Esophagus squamous epithelium (tissue), 4 donors: ENCODE results near the gene OS9.

Source experiments
- POLR2A ChIP-seq, 4 donors: fragments of 450-650 bp; IDR thresholded peaks; one replicate each; pipeline ENCODE4 v1.6.1; 2017; ENCODE audit warnings: antibody characterized with exemption in 4 of 4, mild to moderate bottlenecking in 4 of 4, moderate library complexity in 3 of 4
- TF ChIP-seq, protein P1 (sequence below), 6 experiments: fragments of 450-650 bp in 4 of 6; fragments of 200-600 bp in 2 of 6; sonication (generic) in 2 of 6; IDR thresholded peaks; one replicate each; pipeline ENCODE4 v1.5.1; 2016 to 2019; ENCODE audit warnings: antibody characterized with exemption in 6 of 6, mild to moderate bottlenecking in 4 of 6, moderate library complexity in 4 of 6

DNA sequence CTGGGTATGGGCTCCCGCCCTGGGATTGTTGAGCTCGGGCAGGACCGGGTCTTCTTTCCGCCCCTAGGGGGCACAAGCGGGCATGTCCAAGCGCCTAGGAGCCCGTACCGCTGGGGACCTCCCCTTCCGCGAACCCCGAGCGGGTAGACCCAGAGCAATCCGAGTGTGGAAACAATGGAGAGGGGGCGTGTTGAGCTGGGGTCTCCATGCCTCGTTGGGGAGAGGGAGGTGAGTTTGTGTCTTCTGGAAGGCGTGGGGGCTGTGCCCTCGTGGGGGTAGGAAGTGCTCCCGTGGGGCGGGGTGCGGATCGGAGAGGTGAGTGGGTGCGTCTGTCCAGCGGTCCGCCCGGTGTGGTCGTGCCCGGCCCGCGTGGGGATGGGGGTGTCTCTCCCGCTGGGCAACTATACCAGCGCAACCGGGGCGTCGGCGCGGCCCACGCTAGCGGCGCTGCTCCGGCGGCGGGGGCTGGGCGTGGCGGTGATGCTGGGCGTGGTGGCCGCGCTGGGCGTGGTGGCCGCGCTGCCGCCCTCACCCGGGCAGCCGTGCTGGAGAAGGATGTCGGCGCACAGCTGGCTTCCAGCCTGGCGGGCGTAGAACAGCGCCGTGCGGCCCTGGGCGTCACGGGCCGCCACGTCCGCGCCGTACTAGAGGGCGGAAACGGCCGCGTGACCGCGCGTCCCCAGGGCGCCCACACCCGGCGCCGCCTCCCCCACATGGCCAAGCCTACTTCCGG lies 32.4 kb downstream of the OS9 start:
- TF ChIP-seq, protein P1, sequence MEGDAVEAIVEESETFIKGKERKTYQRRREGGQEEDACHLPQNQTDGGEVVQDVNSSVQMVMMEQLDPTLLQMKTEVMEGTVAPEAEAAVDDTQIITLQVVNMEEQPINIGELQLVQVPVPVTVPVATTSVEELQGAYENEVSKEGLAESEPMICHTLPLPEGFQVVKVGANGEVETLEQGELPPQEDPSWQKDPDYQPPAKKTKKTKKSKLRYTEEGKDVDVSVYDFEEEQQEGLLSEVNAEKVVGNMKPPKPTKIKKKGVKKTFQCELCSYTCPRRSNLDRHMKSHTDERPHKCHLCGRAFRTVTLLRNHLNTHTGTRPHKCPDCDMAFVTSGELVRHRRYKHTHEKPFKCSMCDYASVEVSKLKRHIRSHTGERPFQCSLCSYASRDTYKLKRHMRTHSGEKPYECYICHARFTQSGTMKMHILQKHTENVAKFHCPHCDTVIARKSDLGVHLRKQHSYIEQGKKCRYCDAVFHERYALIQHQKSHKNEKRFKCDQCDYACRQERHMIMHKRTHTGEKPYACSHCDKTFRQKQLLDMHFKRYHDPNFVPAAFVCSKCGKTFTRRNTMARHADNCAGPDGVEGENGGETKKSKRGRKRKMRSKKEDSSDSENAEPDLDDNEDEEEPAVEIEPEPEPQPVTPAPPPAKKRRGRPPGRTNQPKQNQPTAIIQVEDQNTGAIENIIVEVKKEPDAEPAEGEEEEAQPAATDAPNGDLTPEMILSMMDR (IDR thresholded peaks at IDR 0.05), result peak; percentile 43 to 83 (median 70)
- peak in 1 of 4 donors; percentile 30 for TF ChIP-seq POLR2A (IDR thresholded peaks at IDR 0.05)
